Measurements from ENCODE around the gene GRIN2D. TPM values are rescaled to one million over a fixed set of nuclear protein-coding genes. Genes with fewer than 3 reads are reported as not detected.

Gene GRIN2D
- total and polyA plus RNA-seq, 2 of the 8 experiments (the other 6 are each of a cell fraction or from before 2014, with no cell fraction given), result 2.2 to 12.4 TPM

- peaks cover 0 to 17% (median 13%) of the 10 kb centered on the region in 4 experiments; a peak in 5 of 7 replicates for H3K27me3 ChIP-seq (replicated peaks in 1 of 4; ENCODE audit: control insufficient read depth in 3 of 4, extremely low read depth in 1 of 4, insufficient read depth in 3 of 4, low read length in 3 of 4)
- H3K9me3 ChIP-seq (ENCODE audit: insufficient read depth in 2 of 2, low read depth in 1 of 2, low read length in 1 of 2), result no peaks in the 10 kb centered on the region
- WGBS, 2 experiments (ENCODE audit: extremely low coverage in 1 of 2, insufficient coverage in 1 of 2, insufficient read length in 1 of 2, insufficient replicate concordance in 2 of 2, low coverage in 1 of 2, low lambda C conversion rate in 2 of 2, missing lambda C conversion rate in 1 of 2), result 71% methylated on average over 5 of the region's 5 CpGs; no CpG with 5 or more reads in 1 of the 2 experiments
- H3K23ac ChIP-seq (ENCODE audit: insufficient read length), result no peak overlapping the region
- peak overlapping the region; percentile 93 for H4K91ac ChIP-seq (replicated peaks; ENCODE audit: insufficient read length, low read length)
- POLR2A ChIA-PET (ENCODE audit: partially characterized antibody), result interaction anchor here (0.6 to 5.4 kb wide), 16 partner anchors 9 to 214 kb away, joined by 3 to 57 read pairs (median 8); partner anchors contain the start of genes FAM83E, GRWD1, KDELR1 and SYNGR4
- H3K4me1 ChIP-seq (replicated peaks in 1 of 4; ENCODE audit: control insufficient read depth in 3 of 4, insufficient read depth in 4 of 4, low read length in 3 of 4), result peaks cover 8 to 27% (median 18%) of the 10 kb centered on the region in 4 experiments
- H3K18ac ChIP-seq (ENCODE audit: extremely low read depth, low read length), result peak overlapping the region; percentile 71; the same call in 1 of the 2 replicates
- peak overlapping the region in 1 of 4 experiments; percentile 32; a peak in 1 of 8 replicates for H3K4me3 ChIP-seq (ENCODE audit: extremely low read depth in 1 of 4, insufficient read depth in 2 of 4, low read depth in 3 of 4, low read length in 4 of 4)
- FAIRE-seq, result no peak
- TF ChIP-seq SIX5 (IDR thresholded peaks at IDR 0.05; ENCODE audit: low read depth, low read length), result no peak
- peak; percentile 24 to 34; a peak in 2 of 3 replicates for TF ChIP-seq POLR2A (IDR thresholded peaks at IDR 0.05; ENCODE audit: control extremely low read depth in 1 of 2, low read depth in 2 of 2, low read length in 2 of 2)
- no peak for TF ChIP-seq TBP (IDR thresholded peaks at IDR 0.05; ENCODE audit: low read depth, low read length)
- no peak for TF ChIP-seq RAD21 (IDR thresholded peaks at IDR 0.05 in 1 of 2, conservative IDR thresholded peaks at IDR 0.05 in 1 of 2; ENCODE audit: low read depth in 2 of 2, low read length in 2 of 2)
- no peak for TF ChIP-seq PHF8 (conservative IDR thresholded peaks at IDR 0.05; ENCODE audit: low read depth, low read length)
- no peak for TF ChIP-seq BACH1 (IDR thresholded peaks at IDR 0.05; ENCODE audit: low read length)
- 0 out of 2 replicates have a peak, but pooled peaks have one; percentile 17 for TF ChIP-seq TAF1 (IDR thresholded peaks at IDR 0.05; ENCODE audit: low read depth, low read length)
- TF ChIP-seq MAX (IDR thresholded peaks at IDR 0.05), result 0 out of 2 replicates have a peak, but pooled peaks have one; percentile 13
- no peak overlapping the region for H4K8ac ChIP-seq (ENCODE audit: extremely low read depth, insufficient read depth, low read length)
- peak overlapping the region; percentile 62 for H3K4ac ChIP-seq (replicated peaks; ENCODE audit: insufficient read length, low read depth, low read length)
- H3K9ac ChIP-seq (replicated peaks in 1 of 4; ENCODE audit: extremely low read depth in 1 of 4, low read depth in 3 of 4, low read length in 3 of 4), result peak overlapping the region in 2 of 4 experiments; percentile 6 to 18; a peak in 3 of 7 replicates
- peak in 1 of 2 experiments; percentile 53 for DNase-seq (ENCODE audit: low read depth in 1 of 2, low spot score in 2 of 2)
- H3K4me2 ChIP-seq (ENCODE audit: insufficient read depth in 1 of 2, low read depth in 2 of 2, low read length in 2 of 2), result peak overlapping the region; percentile 76 to 100; a peak in 3 of 4 replicates
- no peak overlapping the region for H3K56ac ChIP-seq (replicated peaks; ENCODE audit: insufficient read length, low read depth, low read length)
- CTCF ChIA-PET (ENCODE audit: partially characterized antibody), result interaction anchor here (1.0 to 2.6 kb wide), 8 partner anchors 11 to 108 kb away, joined by 3 to 11 read pairs (median 4); partner anchors contain the start of genes SYNGR4 and TMEM143
- H3K79me2 ChIP-seq (ENCODE audit: control insufficient read depth in 1 of 2, insufficient read depth in 2 of 2, low read length in 2 of 2), result no peaks in the 10 kb centered on the region
- H3K23me2 ChIP-seq (ENCODE audit: low read depth, low read length), result peaks cover 20% of the 10 kb centered on the region
- no peak overlapping the region for H3K14ac ChIP-seq (ENCODE audit: insufficient read length)
- peak overlapping the region; percentile 93 for H2BK12ac ChIP-seq (ENCODE audit: low read depth, low read length)
- no peak overlapping the region for H2BK15ac ChIP-seq (ENCODE audit: low read length)
- no peaks in the 10 kb centered on the region for H3K36me3 ChIP-seq (ENCODE audit: control insufficient read depth in 2 of 4, insufficient read depth in 4 of 4, low read length in 3 of 4)
- H2BK20ac ChIP-seq (ENCODE audit: low read length), result peak overlapping the region; percentile 91; the same call in 1 of the 2 replicates
- no peak overlapping the region for H2AFZ ChIP-seq (ENCODE audit: low read length)
- peak overlapping the region; percentile 74 for H3K27ac ChIP-seq (ENCODE audit: low read depth, low read length)
- peak overlapping the region; percentile 47 for H4K5ac ChIP-seq (ENCODE audit: insufficient read length, low read depth, low read length)
- no peaks in the 10 kb centered on the region for H4K20me1 ChIP-seq (replicated peaks in 1 of 2; ENCODE audit: control insufficient read depth in 1 of 2, insufficient read depth in 2 of 2, low read length in 2 of 2)
- peak overlapping the region; percentile 81 for H2BK120ac ChIP-seq (replicated peaks; ENCODE audit: low read depth, low read length)
- H3K79me1 ChIP-seq (ENCODE audit: low read depth, low read length), result no peaks in the 10 kb centered on the region; the same call in none of the 2 replicates
- H2BK5ac ChIP-seq (ENCODE audit: low read depth, low read length), result peak overlapping the region; percentile 94
- peak overlapping the region; percentile 43 for H2AK5ac ChIP-seq (ENCODE audit: low read depth, low read length)
Measured at GRCh38 chr19:48401287-48401686, 7.8 kb downstream of the GRIN2D start.

Data from H1 (cell line).